HG03354 (cell line): ENCODE data around the gene SALL3.

ENCODE experiments used
- ATAC-seq: cut with Tn5 transposase; IDR thresholded peaks from one replicate; pipeline ENCODE4 v1.9.1; 2021; ENCODE audit warnings: mild to moderate bottlenecking; ENCODE audit not compliant: unreplicated experiment, poor library complexity, severe bottlenecking

The SALL3 gene

GRCh38 chr18:78996741-78997490 is 17.3 kb downstream of the SALL3 start:
- no peak for ATAC-seq

DNA sequence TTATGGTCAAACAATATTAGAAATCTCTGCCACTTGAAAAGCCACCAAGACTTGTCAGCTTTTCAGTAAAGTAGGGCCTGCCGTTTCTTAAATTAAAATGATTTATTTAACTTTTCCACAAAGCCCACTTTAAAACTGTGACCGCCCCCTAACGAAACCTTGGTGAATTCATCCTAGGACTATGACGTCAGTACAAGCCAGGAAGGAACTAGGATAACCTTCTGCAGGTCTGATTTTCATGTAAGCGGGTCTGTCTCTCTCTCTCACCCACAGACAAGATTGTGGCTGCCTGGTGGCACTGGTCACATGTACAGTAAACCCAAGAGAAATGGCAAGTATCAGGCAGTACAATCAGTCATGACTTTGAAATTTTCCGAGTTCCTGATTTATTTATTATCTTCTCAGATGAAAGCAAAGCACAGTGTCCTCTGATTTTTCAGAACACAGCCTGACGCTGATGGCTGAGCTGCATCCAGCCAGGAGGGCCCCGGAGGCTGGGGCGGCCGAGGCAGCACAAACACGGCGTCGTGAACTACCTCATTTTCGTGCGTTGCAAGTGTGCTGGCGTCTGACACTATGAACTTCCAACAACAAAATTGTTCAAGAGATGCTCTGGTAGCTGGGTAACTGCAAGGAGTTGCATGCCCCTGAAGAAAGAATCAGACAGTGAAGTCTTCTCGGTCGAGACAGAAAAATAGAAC is 18.9 kb downstream of the SALL3 start:
- no peak for ATAC-seq

DNA sequence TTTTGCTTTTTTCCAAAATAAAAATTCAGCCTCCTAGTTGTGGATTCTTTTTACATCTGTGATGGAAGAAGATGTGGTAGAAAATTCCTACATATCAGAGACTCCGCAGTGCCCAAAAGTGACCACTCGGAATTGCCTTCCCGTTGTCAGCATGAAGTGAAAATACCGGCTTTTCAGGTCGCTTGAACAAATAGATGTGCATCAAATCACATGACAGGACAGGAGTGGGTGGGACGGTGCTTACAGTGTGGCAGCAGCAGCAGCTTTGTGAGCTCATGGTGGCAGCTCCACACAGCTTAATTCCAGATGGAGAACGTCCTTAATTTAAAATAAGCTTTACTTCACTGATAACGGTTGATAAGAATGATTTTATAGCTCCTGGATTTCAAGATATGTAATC is 20.3 kb downstream of the SALL3 start:
- no peak for ATAC-seq

- ATAC-seq, result no peak
Measured at GRCh38 chr18:79000997-79001396, 21.4 kb downstream of the SALL3 start.

GRCh38 chr18:79005653-79006052 is 26.0 kb downstream of the SALL3 start:
- no peak for ATAC-seq

- no peak for ATAC-seq
Measured at GRCh38 chr18:79006106-79006795, 26.6 kb downstream of the SALL3 start.

DNA sequence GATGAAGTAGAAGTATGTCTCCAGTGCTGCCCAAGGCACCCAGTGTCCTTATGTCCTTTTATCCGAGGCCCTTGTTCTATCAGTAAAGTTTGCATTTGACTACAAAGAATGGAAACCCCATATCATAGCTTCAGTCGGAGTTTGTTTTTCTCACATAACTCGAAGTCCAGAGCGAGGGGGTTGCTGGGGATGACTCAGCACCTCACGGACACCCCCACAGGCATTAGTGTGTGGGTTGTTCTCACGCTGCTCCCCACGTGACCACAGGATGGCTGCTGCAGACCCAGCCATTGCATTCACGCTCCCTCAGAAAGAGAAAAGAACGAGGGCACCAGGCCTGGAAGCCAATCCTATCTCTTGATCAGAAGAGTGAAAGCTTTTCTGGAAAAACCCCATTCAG is 27.8 kb downstream of the SALL3 start:
- no peak for ATAC-seq

GRCh38 chr18:79008356-79008940 is 28.8 kb downstream of the SALL3 start:
- ATAC-seq, result no peak

GRCh38 chr18:79010802-79011201 is 31.2 kb downstream of the SALL3 start:
- ATAC-seq, result no peak

DNA sequence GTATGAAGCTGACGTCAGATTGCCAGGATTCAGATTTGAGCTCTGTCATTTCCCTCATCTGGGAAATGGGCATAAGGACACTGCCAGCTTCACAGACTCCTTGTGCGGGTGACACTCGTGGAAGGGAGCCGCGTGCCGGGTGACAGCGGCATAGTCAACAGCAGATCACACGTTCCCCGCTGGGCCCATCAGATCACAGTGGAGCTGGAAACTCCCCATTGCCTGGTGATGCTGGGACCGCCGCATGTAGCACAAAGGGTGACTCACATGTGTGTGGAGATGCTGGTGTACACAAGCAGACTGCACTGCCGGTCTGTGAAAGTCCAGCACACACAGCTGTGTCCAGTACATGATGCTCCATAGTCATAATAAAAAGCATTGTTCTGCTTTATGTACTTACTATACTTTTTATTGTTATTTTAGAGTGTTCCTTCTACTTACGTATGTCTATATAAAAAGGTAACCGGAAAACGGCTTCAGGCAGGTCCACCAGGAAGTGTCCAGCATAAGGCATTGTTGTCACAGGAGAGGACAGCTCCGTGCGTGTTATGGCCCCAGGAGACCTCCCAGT is 31.8 kb downstream of the SALL3 start:
- no peak for ATAC-seq

DNA sequence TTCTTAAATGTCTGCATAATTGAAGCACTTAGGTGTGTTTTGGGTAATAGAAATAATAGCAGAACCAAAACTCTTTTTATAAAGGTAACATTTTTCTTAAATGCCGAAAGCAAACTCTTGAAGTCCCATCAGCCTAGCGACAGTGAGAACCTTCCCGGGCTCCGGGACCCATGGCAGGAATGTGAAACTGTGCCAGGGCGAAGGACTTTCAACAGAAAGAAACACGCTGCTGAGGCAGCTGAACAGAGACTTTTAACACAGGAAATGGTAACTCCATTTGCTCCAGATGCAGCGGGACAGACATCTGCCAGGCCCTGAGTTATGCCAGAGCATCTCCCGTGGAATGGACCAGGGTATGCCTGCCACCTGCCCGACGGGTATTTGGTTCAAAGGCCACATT is 34.3 kb downstream of the SALL3 start:
- no peak for ATAC-seq

GRCh38 chr18:79018911-79019310 is 39.3 kb downstream of the SALL3 start:
- no peak for ATAC-seq

- no peak for ATAC-seq
Measured at GRCh38 chr18:79019881-79020280, 40.3 kb downstream of the SALL3 start.

GRCh38 chr18:79022603-79023002 is 43.0 kb downstream of the SALL3 start:
- ATAC-seq, result no peak

- no peak for ATAC-seq
Measured at GRCh38 chr18:79026491-79026890, 46.9 kb downstream of the SALL3 start.

DNA sequence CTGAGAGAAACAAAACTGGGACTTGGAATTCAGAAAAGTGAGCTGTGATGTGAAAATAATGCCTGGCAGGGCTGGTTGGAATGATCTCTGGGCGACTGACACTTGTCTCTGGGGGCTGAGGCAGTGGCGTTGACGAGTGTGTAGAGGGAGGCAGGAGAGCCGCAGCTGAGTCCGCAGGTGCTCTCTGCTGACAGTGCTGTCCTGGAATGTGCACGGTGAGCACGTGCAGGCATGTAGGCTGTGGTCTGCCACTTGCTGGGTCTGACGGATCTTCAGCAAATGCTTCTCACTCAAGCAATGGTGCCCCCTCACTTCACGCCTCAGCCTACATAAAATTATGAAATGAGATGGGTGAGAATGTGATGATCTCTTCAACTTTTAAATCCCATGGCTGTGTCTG is 51.1 kb downstream of the SALL3 start:
- no peak for ATAC-seq

- ATAC-seq, result no peak
Measured at GRCh38 chr18:79042276-79042675, 62.7 kb downstream of the SALL3 start.

DNA sequence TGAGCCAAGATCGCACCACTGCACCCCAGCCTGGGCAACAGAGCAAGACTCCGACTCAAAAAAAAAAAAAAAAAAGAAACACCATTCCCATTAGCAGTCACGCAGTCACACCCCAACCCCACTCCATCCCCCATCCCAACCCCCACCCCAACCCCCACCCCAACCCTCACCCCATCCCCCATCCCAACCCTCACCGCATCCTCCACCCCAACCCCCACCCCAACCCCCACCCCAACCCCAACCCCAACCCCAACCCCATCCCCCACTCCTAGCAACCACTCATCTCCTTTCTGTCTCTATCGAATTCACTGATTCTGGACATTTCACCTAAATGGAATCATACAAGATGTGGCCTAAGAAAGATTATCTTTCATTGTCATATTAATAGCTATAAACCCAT is 63.7 kb downstream of the SALL3 start:
- no peak for ATAC-seq

GRCh38 chr18:79046522-79046921 is 66.9 kb downstream of the SALL3 start:
- ATAC-seq, result no peak

DNA sequence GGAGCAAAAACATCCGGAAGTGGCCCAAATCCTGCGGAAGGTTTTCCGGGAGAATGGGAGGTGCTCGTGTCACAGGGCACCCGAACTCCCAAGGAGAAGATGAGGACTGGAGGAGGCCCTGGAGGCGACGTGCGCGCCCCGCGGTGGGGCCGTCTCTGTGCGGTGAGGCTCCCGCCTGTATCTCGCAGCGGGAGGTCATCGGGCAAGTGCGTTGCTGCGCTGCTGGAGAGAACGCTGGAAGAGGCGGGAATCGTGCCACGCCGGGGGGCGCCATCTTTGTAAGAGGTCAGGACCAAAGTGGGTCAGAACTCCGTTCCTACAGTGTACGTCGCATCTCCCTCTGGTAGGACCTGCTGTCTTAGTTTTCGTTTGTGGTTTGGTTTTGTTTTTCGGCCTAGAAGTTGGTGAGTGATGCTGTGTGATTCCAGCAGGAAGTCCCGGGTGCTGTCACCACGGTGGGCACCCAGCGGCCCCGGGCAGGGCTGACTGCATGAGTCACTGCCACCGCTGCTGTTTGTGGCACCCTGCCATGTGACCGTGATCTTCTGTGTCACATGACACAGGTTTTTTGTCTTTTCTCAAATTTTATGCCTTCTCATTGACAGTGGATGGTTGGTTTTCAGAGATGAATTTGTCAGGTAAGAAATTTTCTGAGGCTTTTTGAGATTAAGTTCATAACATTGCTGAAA is 68.1 kb downstream of the SALL3 start:
- ATAC-seq, result no peak
